ENCODE measurements around the gene FAM53B.
A peak's percentile ranks its signal among the peaks of the same experiment; 100 is the strongest.

FAM53B gene

DNA sequence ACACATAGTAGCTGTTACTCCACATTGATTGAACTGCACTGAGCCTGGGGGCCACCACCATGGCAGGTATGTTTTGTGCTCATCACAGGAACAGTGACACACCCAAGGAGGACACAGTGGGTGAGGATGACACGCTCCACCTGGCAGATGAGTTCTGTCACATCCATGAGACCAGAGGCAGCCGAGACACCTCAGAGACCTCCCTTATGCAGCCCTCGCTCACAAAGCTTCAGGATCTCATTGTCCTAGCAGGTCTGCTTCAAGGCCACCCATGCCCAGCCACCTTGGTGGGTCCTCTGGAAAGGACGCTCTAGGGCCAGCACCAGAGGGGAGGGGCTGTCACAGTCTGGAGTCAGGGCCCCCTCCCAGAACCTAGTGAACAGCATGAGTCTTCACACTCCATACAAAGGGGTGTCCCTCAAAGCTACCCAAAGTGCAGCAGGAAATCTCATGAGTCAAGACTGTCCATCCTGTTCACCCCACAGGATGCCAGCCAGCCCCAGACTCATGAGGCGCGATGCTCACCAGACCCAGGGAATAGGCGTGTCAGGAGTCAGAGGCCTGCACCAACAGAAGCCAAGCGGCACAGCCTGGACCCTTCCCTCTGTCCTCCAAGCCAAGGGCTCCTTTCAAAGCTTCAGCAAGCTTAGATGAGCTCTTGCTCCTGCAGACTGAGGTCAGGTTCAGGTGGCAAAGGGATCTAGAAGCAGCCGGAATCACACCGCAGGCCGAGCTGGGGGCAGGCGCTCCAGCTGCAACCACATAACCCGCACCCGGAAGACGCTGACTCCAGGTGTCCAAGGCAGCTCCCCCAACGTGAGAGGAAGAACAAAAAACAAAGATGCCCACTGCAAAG is 9.6 kb downstream of the FAM53B start:
- DNase-seq (ENCODE audit: low spot score), result no peak
- TF ChIP-seq, protein P1, sequence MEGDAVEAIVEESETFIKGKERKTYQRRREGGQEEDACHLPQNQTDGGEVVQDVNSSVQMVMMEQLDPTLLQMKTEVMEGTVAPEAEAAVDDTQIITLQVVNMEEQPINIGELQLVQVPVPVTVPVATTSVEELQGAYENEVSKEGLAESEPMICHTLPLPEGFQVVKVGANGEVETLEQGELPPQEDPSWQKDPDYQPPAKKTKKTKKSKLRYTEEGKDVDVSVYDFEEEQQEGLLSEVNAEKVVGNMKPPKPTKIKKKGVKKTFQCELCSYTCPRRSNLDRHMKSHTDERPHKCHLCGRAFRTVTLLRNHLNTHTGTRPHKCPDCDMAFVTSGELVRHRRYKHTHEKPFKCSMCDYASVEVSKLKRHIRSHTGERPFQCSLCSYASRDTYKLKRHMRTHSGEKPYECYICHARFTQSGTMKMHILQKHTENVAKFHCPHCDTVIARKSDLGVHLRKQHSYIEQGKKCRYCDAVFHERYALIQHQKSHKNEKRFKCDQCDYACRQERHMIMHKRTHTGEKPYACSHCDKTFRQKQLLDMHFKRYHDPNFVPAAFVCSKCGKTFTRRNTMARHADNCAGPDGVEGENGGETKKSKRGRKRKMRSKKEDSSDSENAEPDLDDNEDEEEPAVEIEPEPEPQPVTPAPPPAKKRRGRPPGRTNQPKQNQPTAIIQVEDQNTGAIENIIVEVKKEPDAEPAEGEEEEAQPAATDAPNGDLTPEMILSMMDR (IDR thresholded peaks at IDR 0.05; ENCODE audit: extremely low read depth, insufficient read depth, missing control alignments), result no peak
- in situ Hi-C loops (cut with MboI; ENCODE audit: low pct_unique_long_range_greater_than_20kb, low sequenced_read_pairs, unreplicated experiment), result loop anchor here (10.0 kb wide), 1 partner anchor 100 kb away; no protein-coding TSS in a partner anchor

DNA sequence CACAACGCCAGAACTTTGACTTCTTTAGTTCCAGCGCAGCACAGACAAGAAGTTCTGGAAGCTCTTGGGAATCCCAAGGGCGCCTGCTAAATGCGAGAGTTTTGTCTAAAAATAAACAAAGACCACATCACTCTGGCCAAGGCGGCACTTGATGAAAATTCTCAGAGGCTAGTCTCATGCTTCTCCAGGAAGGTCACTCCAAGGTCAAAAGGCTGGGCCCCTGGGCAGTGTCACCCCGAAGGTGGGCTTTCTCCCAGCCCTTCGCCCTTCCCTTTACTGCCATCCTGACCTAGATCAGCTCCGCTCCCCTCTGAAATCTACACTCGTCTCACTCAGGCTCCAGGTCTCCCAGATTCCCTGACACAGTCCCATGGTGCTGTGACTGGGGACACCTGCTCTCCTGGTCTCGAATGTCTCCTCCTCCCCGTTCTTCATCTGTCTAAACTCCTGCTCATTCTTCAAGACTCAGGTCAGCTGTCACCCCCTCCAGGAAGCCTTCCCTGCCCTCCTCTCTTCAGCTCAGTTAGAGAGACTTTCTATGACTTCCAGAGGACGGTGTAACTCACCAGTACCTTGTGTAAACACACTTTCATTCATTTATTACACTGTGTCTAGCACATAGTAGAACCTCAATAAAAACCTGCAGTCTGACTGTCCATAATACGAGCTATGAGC is 10.5 kb downstream of the FAM53B start:
- DNase-seq (ENCODE audit: low spot score), result no peak
- in situ Hi-C loops (cut with MboI; ENCODE audit: low pct_unique_long_range_greater_than_20kb, low sequenced_read_pairs, unreplicated experiment), result loop anchor here (10.0 kb wide), 1 partner anchor 99 kb away; no protein-coding TSS in a partner anchor
- TF ChIP-seq, protein P1 (IDR thresholded peaks at IDR 0.05; ENCODE audit: extremely low read depth, insufficient read depth, missing control alignments), result no peak

DNA sequence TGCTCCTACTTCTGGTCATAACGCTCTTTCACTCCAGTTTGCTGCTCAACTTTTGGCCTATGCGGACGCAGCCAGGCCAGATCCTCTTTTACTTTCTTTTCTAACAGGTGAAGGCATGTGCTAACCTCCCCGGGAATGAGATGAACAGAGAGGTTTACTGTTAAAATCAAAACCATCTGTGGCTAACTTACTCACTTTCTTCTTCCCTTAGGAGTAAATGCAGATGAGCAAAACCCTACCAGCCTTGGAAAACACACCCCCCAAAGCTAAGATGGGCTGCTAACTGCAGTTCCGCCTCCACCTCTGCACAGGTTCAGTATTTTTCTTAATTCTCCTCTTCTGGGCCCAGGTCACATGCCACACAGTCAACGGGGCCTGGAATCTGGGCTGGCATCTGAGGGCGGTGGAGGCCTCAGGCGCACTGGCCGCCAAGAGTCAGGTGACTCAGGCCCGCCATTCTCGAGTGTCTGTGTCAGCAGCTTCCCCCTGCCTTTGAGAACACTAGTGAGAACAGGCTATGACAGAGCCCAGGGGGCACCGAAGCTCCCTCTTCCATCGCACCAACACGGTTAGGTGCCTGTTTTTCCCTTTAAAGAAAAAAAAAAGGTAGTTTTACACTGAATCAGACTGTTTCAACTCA is 11.1 kb downstream of the FAM53B start:
- in situ Hi-C loops (cut with MboI; ENCODE audit: low pct_unique_long_range_greater_than_20kb, low sequenced_read_pairs, unreplicated experiment), result loop anchor here (10.0 kb wide), 1 partner anchor 98 kb away; no protein-coding TSS in a partner anchor
- TF ChIP-seq, protein P1 (IDR thresholded peaks at IDR 0.05; ENCODE audit: extremely low read depth, insufficient read depth, missing control alignments), result no peak
- DNase-seq (ENCODE audit: low spot score), result peak; percentile 59

DNA sequence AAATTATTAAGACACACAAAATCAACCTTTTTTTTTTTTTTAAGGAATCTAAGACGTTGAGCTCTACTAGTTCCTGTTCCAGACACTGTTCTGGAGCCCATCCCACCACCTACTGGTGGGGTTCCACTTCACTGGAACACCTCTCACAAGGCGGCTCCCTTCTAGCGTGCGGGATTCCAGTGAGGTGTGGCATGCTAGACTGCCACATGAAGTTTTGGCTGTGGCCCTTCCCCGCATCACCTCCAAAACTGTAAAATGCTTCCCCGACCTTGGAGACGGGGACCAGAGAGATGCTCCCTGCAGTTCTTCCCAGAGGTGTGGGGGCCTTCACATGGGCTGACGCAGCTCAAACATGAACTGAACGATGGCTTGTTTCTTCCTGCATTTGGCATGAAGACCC is 12.6 kb downstream of the FAM53B start:
- in situ Hi-C loops (cut with MboI; ENCODE audit: low pct_unique_long_range_greater_than_20kb, low sequenced_read_pairs, unreplicated experiment), result loop anchor here (10.0 kb wide), 1 partner anchor 97 kb away; no protein-coding TSS in a partner anchor
- TF ChIP-seq, protein P1 (IDR thresholded peaks at IDR 0.05; ENCODE audit: extremely low read depth, insufficient read depth, missing control alignments), result no peak
- no peak for DNase-seq (ENCODE audit: low spot score)

DNA sequence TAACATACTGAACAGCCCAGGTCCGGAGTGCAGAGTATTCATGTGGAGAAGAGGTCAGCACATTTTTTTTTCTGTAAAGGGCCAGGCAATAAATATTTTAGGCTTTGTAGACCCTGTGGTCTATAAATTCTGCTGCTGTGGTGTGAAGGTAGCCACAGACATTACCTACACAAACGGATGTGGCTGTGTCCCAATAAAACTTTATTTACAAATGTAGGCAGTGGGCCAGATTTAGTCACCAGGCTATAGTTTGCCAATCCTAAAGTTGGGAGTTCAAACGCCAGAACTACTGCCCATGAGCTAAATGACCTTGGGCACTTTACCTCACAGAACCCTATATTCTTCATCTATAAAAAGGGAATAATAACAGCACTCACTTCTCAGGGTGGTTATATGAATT is 13.4 kb downstream of the FAM53B start:
- in situ Hi-C loops (cut with MboI; ENCODE audit: low pct_unique_long_range_greater_than_20kb, low sequenced_read_pairs, unreplicated experiment), result loop anchor here (10.0 kb wide), 1 partner anchor 96 kb away; no protein-coding TSS in a partner anchor
- no peak for DNase-seq (ENCODE audit: low spot score)
- TF ChIP-seq, protein P1 (IDR thresholded peaks at IDR 0.05; ENCODE audit: extremely low read depth, insufficient read depth, missing control alignments), result no peak
